22Rv1 (cell line): ENCODE data around the gene ADH7.
"Not testable (repeated sequence)": the region's sequence is repeated elsewhere in the genome, so short reads cannot be mapped to it uniquely, and the experiment has no call there.

Experiments
- H3K27ac ChIP-seq: fragments of 450-650 bp; 2 replicates; pipeline ENCODE4 v1.5.1; 2017
- ZFX ChIP-seq: fragments of 450-650 bp; IDR thresholded peaks from 2 replicates; pipeline ENCODE4 v1.6.1; 2017; ENCODE audit warnings: antibody characterized with exemption, borderline replicate concordance
- TF ChIP-seq, protein P1 (sequence below): fragments of 450-650 bp; IDR thresholded peaks from 2 replicates; pipeline ENCODE4 v1.5.1; 2017; ENCODE audit warnings: mild to moderate bottlenecking

ADH7 gene

DNA sequence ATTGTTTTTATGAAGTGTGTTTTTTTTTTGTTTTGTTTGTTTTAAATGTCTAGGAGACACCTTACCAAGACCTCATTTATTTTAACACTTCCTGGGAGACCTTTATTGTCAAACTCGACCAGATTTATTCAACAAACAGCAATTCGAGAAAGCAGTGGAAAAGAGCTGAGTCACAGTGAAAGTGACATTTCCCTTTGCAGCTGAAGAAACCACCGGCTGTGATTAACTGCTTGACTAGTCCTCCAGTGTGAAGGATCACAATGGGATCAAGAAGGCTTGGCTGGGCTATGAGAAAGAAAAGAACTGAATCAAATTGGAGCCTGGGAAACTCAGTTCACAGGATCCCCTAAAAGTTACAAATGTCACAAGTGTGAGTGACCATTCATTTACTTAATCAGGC lies 11.9 kb upstream of the ADH7 start:
- TF ChIP-seq, protein P1, sequence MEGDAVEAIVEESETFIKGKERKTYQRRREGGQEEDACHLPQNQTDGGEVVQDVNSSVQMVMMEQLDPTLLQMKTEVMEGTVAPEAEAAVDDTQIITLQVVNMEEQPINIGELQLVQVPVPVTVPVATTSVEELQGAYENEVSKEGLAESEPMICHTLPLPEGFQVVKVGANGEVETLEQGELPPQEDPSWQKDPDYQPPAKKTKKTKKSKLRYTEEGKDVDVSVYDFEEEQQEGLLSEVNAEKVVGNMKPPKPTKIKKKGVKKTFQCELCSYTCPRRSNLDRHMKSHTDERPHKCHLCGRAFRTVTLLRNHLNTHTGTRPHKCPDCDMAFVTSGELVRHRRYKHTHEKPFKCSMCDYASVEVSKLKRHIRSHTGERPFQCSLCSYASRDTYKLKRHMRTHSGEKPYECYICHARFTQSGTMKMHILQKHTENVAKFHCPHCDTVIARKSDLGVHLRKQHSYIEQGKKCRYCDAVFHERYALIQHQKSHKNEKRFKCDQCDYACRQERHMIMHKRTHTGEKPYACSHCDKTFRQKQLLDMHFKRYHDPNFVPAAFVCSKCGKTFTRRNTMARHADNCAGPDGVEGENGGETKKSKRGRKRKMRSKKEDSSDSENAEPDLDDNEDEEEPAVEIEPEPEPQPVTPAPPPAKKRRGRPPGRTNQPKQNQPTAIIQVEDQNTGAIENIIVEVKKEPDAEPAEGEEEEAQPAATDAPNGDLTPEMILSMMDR, result no peak
- TF ChIP-seq ZFX, result no peak
- no peak overlapping the region for H3K27ac ChIP-seq

DNA sequence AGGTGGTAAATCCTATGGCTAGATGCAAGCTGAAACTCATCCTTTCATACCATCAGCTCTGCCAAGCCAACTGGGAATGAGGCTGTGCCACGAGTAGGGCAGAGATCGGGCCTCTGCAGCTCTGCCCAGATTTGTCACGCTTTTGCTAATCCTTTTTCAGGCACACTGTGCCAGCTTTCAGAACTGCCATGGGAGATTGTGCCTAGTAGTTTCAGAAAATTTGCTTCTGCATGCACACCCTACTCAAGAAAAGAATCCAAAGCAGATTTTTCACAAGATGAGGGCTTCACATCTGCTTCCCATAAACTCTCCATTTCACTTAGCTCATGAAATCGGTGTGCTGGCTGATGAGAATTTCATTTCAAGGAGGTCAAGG lies 3.3 kb upstream of the ADH7 start:
- TF ChIP-seq, protein P1, result no peak
- no peak for TF ChIP-seq ZFX
- no peak overlapping the region for H3K27ac ChIP-seq

DNA sequence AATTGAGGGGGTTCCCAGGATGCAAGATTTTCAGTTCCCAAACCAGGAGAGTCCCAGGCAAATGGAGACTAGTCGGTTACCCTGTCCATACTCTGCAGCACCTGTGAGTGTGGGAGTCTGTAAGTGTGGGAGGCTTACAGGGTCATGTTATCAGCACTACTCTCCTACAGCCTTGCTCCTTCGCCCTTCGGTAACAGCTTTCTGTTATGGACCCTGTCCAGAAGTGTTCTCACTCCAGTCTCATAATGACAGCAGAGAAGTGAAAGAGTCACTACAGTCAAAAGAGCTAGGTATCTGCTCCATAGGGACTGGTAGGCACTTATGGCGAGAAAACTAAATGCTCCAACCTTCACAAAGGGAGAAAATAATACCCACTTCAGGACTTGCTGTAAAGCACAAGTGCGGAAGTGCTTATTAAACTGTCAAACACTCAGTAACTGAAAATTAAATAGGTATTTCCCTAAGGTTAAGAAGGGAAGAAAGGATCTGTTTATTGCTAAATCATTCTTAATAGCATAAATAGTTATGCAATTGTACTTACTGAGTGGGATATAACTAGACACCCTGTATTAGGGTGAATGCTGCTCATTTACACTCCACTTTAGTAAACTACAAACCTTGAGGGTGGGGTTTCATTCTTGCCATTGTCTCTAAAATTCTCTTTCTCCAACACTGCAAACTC lies 2.7 kb upstream of the ADH7 start:
- TF ChIP-seq, protein P1, result no peak
- no peak for TF ChIP-seq ZFX
- H3K27ac ChIP-seq, result no peak overlapping the region

DNA sequence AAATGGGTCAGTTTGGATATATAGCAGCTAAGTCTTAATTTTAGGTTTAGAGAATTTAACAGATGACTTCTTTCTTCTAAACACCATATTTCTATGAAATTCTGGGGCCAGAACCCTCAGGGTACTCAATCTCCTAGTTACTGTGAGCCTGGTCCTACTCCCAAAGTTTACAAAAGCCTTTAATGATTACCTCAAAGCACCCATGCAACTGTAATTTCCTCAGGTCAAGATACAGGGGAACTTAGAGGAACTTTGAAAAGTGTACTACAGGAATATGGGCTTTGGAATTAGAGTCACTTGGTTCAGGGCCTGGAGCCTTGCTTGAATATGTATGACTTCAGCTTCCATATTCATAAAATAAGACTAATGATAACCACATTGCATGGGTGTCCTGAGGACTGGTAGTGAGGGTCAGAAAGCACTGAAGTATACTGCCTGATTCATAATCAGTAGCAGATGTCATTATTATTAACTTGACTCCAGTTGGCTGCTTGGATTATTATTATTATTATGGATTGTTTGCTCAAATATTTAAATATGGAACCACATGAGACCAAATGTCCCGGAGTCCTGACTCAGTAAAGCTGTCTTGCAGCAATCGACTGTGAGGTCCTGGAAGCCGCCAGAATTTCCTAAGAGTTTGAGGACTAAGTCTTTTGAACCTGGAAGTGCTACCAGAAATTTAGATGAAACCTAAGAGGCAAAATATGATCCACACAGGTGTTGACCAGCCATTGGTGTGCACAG lies 2.0 kb upstream of the ADH7 start:
- H3K27ac ChIP-seq, result peak overlapping the region; percentile 24; the same call in 1 of the 2 replicates

DNA sequence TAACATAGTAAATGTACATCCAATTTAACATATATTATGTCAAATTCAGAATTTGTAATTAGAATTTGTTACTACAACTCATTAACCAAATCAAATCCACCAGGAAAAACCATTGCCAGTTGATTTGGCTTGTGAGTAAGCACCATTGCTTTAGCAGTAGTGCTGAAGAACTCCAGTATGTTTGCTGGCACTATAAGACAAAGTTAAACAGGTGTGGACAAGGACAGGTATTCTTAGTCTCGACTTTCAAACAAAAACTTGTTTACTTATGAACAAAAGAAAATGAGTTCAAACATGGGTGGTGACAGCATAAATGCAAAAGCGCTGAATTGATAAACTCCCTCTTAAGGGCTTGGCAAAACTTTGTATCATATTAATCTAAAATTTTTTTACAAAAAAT lies 1.3 kb upstream of the ADH7 start:
- peak overlapping the region; percentile 24; the same call in 1 of the 2 replicates for H3K27ac ChIP-seq
- TF ChIP-seq ZFX, result no peak
- TF ChIP-seq, protein P1, result no peak

More for the DNA sequence above, 2.0 kb upstream of the ADH7 start:
- no peak for TF ChIP-seq ZFX
- TF ChIP-seq, protein P1, result no peak

DNA sequence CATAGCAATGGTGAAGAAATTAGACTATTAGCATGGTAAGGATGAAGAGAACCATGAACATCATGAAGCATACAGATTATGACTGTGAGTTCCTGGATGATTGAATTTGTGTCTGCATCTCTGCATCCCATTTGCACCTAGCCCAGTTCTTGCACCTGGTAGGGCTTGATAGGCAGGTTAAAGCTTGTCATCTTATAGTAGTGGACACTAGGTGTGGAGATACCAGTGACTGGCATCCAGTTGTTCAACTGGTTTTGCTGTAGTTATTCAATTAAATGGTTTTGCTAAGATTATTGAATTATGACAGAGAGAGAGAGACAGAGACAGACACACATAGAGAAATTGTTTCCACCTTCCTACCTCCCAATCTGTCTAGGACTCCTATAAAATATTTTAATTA lies 5.0 kb downstream of the ADH7 start:
- TF ChIP-seq, protein P1, result no peak
- TF ChIP-seq ZFX, result no peak
- H3K27ac ChIP-seq, result no peak overlapping the region

DNA sequence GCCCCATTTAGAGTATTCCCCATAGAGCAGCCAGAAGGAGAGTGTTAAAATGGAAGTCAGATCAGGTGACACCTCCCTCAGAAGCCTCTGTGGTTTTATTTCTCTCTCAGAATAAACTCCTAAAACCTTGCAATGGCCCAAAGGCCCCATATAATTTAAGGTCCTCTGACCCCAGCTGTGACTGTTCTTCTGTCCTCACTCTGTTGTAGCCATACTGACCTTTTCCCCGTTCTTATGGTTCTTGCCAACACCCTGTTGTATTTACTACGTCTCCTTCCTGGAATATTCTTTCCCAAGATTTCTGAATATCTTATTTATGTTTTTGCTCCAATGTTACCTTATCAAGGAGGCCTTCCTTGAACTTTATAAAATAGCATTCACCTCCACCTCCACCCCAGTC lies 18.0 kb downstream of the ADH7 start:
- TF ChIP-seq, protein P1, result no peak
- TF ChIP-seq ZFX, result no peak
- H3K27ac ChIP-seq, result no peak overlapping the region

DNA sequence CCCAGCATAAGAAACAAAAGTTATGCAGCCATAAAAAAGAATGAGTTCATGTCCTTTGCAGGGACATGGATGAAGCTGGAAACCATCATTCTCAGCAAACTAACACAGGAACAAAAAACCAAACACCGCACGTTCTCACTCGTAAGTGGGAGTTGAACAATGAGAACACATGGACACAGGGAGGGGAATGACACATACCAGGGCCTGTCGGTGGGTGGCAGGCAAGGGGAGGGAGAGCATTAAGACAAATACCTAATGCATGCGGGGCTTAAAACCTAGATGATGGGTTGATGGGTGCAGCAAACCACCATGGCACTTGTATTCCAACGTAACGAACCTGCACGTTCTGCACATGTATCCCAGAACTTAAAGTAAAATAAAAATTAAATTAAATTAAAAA lies 19.4 kb downstream of the ADH7 start:
- H3K27ac ChIP-seq, result not testable (repeated sequence)

DNA sequence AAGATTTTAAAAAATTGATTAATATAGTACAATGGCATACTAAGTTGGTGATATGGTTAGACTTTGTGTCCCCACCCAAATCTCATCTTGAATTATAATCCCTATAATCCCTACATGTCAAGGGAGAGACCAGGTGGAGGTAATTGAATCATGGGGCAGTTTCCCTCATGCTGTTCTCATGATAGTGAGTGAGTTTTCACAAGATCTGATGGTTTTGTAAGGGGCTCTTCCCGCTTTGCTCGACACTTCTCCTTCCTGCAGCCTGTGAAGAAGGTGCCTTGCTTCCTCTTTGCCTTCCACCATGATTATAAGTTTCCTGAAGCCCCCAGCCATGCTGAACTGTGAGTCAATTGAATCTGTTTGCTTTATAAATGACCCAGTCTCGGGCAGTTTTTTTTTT lies 20.2 kb downstream of the ADH7 start:
- peak overlapping the region; percentile 11; the same call in 1 of the 2 replicates for H3K27ac ChIP-seq
